GM18511 (cell line): ENCODE results near the gene PPT2.
"Not testable (repeated sequence)": the region's sequence is repeated elsewhere in the genome, so short reads cannot be mapped to it uniquely, and the experiment has no call there.

Experiments
- ATAC-seq: cut with Tn5 transposase; IDR thresholded peaks from one replicate; pipeline ENCODE4 v1.9.1; 2021; ENCODE audit warnings: mild to moderate bottlenecking, moderate library complexity; ENCODE audit not compliant: unreplicated experiment

Gene PPT2

DNA sequence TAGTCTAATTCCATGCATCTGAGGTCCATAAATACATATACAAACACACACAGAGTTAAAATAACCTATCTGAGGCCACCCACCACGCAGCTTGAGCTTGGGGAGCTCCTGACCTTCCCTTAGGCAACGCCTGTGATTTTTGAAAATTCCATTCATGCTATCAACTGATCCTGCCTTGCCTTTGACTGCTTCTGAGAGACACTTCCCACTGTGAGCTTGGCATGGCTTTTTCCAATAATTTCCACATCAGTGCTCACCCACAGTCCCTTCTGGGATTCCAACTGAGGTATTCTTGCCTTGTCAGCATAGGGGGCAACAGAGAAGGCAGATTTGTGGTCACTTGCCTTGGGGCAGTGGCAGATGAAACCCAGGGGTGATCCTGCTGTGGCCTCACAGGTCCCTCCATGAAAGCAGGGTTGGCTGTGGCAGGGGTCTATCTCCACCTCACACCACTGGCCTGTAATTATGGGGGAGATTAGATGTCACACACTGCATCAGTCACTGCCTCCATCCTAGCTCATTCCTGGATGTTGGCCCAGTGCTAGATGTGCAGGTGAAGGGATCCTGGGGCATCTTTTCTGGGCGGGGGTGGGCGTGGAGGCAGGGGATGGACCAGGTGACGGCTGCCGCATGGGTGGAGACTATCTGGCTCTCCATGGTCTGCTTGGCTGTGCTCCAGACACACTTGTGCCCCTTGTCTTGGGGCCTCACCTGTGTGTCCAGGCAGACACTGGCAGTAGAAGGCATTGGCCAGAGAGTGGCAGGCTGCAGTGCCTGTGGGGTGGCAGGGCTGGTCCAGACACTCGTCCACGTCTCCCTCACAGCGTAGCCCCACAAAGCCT, 49.7 kb downstream of the PPT2 start:
- no peak for ATAC-seq

GRCh38 chr6:32204268-32204715, 50.4 kb downstream of the PPT2 start:
- no peak for ATAC-seq

GRCh38 chr6:32208996-32209395, 55.1 kb downstream of the PPT2 start:
- no peak for ATAC-seq

DNA sequence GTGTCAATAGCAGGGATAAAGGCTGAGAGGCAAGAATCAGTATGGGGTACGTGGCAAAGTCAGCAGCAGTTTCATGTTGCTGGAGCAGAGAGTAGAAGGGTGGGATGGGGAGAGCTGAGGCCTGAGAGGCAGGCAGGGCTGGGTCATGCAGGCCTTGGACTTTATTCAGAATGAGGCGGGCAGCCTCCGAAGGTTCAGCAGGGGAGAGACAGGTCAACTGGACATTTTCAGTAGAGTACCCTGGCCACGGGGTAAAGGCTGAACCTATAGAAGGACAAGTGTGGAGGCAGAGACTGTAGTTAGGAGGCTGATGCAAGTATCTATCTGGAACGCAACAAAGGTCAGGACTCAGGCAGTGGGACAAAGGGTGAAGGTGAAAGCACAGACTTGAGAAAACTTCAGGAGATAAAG, 56.3 kb downstream of the PPT2 start:
- ATAC-seq, result no peak

- ATAC-seq, result not testable (repeated sequence)
Observed at GRCh38 chr6:32211432-32211831, 57.5 kb downstream of the PPT2 start.

DNA sequence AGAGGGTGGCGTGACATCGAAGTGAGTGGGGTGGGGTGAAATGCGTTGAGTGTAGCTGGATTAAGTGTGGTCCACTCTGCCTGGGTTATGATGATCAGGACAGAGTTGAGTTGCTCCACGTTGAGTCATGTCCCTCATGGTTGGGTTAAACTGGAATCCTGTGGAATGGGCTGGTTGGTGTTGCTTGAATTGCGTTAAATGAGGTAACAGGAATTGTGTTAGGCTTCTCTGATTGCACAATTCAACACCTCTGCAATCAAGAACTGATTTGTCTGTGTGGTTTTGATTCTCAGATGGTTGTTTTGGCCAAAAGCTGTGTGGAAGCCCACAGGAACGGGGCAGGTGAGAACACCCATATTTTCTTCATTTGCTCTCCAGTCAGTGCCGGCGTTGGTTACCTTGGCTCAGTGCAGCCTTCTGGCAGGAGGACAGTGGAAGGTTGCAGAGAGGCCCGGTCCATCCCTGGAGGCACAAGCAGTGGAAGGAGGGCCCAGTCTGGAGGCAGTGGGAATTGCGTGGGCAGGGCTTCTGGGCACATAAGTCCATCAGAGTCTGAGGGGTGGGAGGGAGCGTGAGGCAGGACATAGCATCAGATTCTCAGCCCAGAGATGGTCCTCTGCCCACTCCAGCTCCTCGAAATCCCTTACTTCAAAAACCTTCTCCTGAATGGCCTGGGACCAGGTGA, 58.3 kb downstream of the PPT2 start:
- ATAC-seq, result no peak
